ENCODE results near the gene ANKS3.

DNA sequence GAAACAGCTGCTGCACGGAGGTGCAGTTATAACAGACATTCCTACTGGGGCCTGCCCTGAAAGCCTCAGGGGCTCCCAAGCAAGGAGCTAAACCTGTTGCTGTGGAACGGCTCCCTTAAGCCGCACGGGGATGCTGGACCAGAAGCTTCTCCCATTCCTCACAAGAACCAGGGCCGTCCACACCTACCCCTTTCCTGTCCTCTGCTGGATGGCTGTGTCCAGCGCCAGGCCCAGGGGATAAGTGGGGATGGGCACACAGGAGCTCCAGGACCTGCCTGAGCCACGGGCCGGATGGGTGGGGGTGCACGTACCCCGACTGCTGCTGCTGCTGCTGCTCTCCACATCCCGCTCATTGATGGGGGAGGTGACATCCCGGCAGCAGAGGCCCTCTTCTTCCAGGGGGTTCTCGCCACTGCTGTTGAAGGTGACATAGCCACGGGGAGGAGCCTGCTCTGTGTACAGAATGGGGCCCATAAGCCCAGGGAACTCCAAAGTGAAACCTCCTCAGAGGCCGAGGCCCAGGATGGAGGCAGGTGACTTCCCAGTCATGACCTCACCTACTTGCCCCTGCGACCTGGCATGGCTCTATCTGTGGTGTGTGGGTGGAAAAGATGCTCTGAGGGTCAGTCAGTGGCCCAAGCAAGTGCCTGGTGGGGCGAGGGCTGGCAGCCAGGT is 32.1 kb downstream of the ANKS3 start:
- TF ChIP-seq, protein P1, sequence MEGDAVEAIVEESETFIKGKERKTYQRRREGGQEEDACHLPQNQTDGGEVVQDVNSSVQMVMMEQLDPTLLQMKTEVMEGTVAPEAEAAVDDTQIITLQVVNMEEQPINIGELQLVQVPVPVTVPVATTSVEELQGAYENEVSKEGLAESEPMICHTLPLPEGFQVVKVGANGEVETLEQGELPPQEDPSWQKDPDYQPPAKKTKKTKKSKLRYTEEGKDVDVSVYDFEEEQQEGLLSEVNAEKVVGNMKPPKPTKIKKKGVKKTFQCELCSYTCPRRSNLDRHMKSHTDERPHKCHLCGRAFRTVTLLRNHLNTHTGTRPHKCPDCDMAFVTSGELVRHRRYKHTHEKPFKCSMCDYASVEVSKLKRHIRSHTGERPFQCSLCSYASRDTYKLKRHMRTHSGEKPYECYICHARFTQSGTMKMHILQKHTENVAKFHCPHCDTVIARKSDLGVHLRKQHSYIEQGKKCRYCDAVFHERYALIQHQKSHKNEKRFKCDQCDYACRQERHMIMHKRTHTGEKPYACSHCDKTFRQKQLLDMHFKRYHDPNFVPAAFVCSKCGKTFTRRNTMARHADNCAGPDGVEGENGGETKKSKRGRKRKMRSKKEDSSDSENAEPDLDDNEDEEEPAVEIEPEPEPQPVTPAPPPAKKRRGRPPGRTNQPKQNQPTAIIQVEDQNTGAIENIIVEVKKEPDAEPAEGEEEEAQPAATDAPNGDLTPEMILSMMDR (IDR thresholded peaks at IDR 0.05), result no peak
- TF ChIP-seq POLR2AphosphoS5 (IDR thresholded peaks at IDR 0.05), result no peak
